ENCODE measurements around the gene SPOCD1.
A peak's percentile ranks its signal among the peaks of the same experiment; 100 is the strongest.

SPOCD1 gene

DNA sequence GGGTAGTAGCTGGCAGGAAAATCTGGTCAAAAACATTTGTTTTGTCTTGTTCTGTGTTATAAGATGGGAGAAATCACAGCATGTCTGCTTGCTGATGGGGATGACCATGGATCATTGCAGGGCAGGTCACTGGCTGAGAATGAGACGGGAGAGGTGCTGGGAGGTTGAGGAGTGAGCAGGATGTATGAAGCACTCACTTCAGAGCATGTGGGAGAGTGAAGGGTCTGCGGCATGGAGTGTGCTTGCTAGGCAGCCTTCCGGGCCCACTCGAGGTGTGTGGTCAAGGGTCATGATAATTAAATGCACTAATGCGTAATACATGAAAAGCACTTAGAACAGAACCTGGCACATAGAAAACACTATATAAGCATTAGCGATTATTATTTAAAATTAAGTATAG, 42.0 kb upstream of the SPOCD1 start:
- H3K27me3 ChIP-seq (ENCODE audit: insufficient read depth, low read length, poor library complexity, severe bottlenecking) = no peaks in the 10 kb centered on the region
- no peak overlapping the region for H2AFZ ChIP-seq (ENCODE audit: low read length)
- H3K4me3 ChIP-seq (ENCODE audit: low read length, poor library complexity, severe bottlenecking) = no peak overlapping the region
- no peaks in the 10 kb centered on the region for H3F3A ChIP-seq (ENCODE audit: low read depth)
- H3K36me3 ChIP-seq (ENCODE audit: insufficient read depth, low read length) = no peaks in the 10 kb centered on the region
- TF ChIP-seq, protein P1, sequence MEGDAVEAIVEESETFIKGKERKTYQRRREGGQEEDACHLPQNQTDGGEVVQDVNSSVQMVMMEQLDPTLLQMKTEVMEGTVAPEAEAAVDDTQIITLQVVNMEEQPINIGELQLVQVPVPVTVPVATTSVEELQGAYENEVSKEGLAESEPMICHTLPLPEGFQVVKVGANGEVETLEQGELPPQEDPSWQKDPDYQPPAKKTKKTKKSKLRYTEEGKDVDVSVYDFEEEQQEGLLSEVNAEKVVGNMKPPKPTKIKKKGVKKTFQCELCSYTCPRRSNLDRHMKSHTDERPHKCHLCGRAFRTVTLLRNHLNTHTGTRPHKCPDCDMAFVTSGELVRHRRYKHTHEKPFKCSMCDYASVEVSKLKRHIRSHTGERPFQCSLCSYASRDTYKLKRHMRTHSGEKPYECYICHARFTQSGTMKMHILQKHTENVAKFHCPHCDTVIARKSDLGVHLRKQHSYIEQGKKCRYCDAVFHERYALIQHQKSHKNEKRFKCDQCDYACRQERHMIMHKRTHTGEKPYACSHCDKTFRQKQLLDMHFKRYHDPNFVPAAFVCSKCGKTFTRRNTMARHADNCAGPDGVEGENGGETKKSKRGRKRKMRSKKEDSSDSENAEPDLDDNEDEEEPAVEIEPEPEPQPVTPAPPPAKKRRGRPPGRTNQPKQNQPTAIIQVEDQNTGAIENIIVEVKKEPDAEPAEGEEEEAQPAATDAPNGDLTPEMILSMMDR (conservative IDR thresholded peaks at IDR 0.05; ENCODE audit: low read length) = no peak
- TF ChIP-seq EZH2phosphoT487 (IDR thresholded peaks at IDR 0.05; ENCODE audit: borderline replicate concordance) = no peak
- no peaks in the 10 kb centered on the region for H3K9me3 ChIP-seq (ENCODE audit: insufficient read depth, low read depth, low read length)
- no peaks in the 10 kb centered on the region for H4K20me1 ChIP-seq (ENCODE audit: insufficient read depth, low read length, poor library complexity, severe bottlenecking)
- no peaks in the 10 kb centered on the region for H3K4me1 ChIP-seq (ENCODE audit: insufficient read depth, low read length, poor library complexity, severe bottlenecking)
- H3K79me2 ChIP-seq (ENCODE audit: insufficient read depth, low read length) = no peaks in the 10 kb centered on the region
- H3K9me2 ChIP-seq (replicated peaks; ENCODE audit: low read depth, low read length) = no peaks in the 10 kb centered on the region
- H3K4me2 ChIP-seq (ENCODE audit: low read depth, low read length, poor library complexity, severe bottlenecking) = no peak overlapping the region
- no peak overlapping the region for H3K9ac ChIP-seq (ENCODE audit: low read depth, low read length, poor library complexity, severe bottlenecking)

- Histone ChIP-seq H3K27me3 (ENCODE audit: insufficient read depth, low read length, poor library complexity, severe bottlenecking) (no peaks in the 10 kb centered on the region), H3K4me2 (ENCODE audit: low read depth, low read length, poor library complexity, severe bottlenecking) (no peak overlapping the region), H2AFZ (ENCODE audit: low read length) (no peak overlapping the region)
Measured at GRCh38 chr1:31856140-31856539, 40.3 kb upstream of the SPOCD1 start.

GRCh38 chr1:31855038-31855845, 39.4 kb upstream of the SPOCD1 start:
- Histone ChIP-seq H3K9ac (ENCODE audit: low read depth, low read length, poor library complexity, severe bottlenecking) (no peak overlapping the region), H3K36me3 (ENCODE audit: insufficient read depth, low read length) (no peaks in the 10 kb centered on the region), H3K4me2 (ENCODE audit: low read depth, low read length, poor library complexity, severe bottlenecking) (no peak overlapping the region), H4K20me1 (ENCODE audit: insufficient read depth, low read length, poor library complexity, severe bottlenecking) (no peaks in the 10 kb centered on the region), H3K79me2 (ENCODE audit: insufficient read depth, low read length) (no peaks in the 10 kb centered on the region), H3K27me3 (ENCODE audit: insufficient read depth, low read length, poor library complexity, severe bottlenecking) (no peaks in the 10 kb centered on the region), H3K9me3 (ENCODE audit: insufficient read depth, low read depth, low read length) (no peaks in the 10 kb centered on the region), H3K4me1 (ENCODE audit: insufficient read depth, low read length, poor library complexity, severe bottlenecking) (no peaks in the 10 kb centered on the region), H3K9me2 (replicated peaks; ENCODE audit: low read depth, low read length) (no peaks in the 10 kb centered on the region), H3F3A (ENCODE audit: low read depth) (no peaks in the 10 kb centered on the region), H3K4me3 (ENCODE audit: low read length, poor library complexity, severe bottlenecking) (no peak overlapping the region), H2AFZ (ENCODE audit: low read length) (peak overlapping the region; percentile 74)
- TF ChIP-seq EZH2phosphoT487 (IDR thresholded peaks at IDR 0.05; ENCODE audit: borderline replicate concordance) = no peak
- TF ChIP-seq, protein P1 (conservative IDR thresholded peaks at IDR 0.05; ENCODE audit: low read length) = no peak

More at GRCh38 chr1:31856140-31856539, 40.3 kb upstream of the SPOCD1 start:
- TF ChIP-seq EZH2phosphoT487 (IDR thresholded peaks at IDR 0.05; ENCODE audit: borderline replicate concordance) = no peak
- TF ChIP-seq, protein P1 (conservative IDR thresholded peaks at IDR 0.05; ENCODE audit: low read length) = no peak
- H3K79me2 ChIP-seq (ENCODE audit: insufficient read depth, low read length) = no peaks in the 10 kb centered on the region
- H4K20me1 ChIP-seq (ENCODE audit: insufficient read depth, low read length, poor library complexity, severe bottlenecking) = no peaks in the 10 kb centered on the region
- H3K4me3 ChIP-seq (ENCODE audit: low read length, poor library complexity, severe bottlenecking) = no peak overlapping the region
- no peaks in the 10 kb centered on the region for H3K9me2 ChIP-seq (replicated peaks; ENCODE audit: low read depth, low read length)
- H3K9ac ChIP-seq (ENCODE audit: low read depth, low read length, poor library complexity, severe bottlenecking) = no peak overlapping the region
- no peaks in the 10 kb centered on the region for H3K36me3 ChIP-seq (ENCODE audit: insufficient read depth, low read length)
- no peaks in the 10 kb centered on the region for H3K9me3 ChIP-seq (ENCODE audit: insufficient read depth, low read depth, low read length)
- H3K4me1 ChIP-seq (ENCODE audit: insufficient read depth, low read length, poor library complexity, severe bottlenecking) = no peaks in the 10 kb centered on the region
- H3F3A ChIP-seq (ENCODE audit: low read depth) = no peaks in the 10 kb centered on the region
